Measurements from ENCODE around the gene SZRD1.
"Not testable (repeated sequence)": the region's sequence is repeated elsewhere in the genome, so short reads cannot be mapped to it uniquely, and the experiment has no call there.

The SZRD1 gene

DNA sequence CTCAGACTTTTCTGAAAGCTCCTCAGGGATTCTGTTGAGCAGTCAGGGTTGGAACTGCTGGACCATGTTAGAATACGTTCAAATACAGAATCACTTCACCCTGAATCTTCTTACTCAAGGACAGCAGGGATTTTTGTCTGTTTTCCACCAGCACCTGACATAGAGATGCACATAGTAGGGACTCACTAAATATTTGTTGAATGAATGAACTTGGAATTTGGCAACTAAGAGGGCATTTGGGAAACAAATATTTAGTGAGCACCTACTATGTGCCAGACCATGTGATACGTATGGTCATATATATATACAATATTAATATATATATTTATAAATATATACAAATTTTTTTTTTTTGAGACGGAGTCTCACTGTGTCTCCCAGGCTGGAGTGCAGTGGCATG, 10.2 kb upstream of the SZRD1 start:
- no peaks in the 10 kb centered on the region for H3K36me3 ChIP-seq (replicated peaks; ENCODE audit: low read depth, low read length)
- H3K9ac ChIP-seq (ENCODE audit: low read length), result no peak overlapping the region
- H3K79me2 ChIP-seq (ENCODE audit: low read length), result peaks cover 4% of the 10 kb centered on the region
- H3K27me3 ChIP-seq (ENCODE audit: low read depth, low read length), result no peaks in the 10 kb centered on the region
- no peaks in the 10 kb centered on the region for H3K9me3 ChIP-seq (ENCODE audit: insufficient read depth, low read length)
- no peak overlapping the region for H3K4me3 ChIP-seq (ENCODE audit: low read length)
- no peak overlapping the region for H2AFZ ChIP-seq (ENCODE audit: low read depth, low read length)
- H3K27ac ChIP-seq (ENCODE audit: low read length), result no peak overlapping the region
- TF ChIP-seq EZH2phosphoT487 (IDR thresholded peaks at IDR 0.05; ENCODE audit: low read depth), result no peak
- TF ChIP-seq, protein P1, sequence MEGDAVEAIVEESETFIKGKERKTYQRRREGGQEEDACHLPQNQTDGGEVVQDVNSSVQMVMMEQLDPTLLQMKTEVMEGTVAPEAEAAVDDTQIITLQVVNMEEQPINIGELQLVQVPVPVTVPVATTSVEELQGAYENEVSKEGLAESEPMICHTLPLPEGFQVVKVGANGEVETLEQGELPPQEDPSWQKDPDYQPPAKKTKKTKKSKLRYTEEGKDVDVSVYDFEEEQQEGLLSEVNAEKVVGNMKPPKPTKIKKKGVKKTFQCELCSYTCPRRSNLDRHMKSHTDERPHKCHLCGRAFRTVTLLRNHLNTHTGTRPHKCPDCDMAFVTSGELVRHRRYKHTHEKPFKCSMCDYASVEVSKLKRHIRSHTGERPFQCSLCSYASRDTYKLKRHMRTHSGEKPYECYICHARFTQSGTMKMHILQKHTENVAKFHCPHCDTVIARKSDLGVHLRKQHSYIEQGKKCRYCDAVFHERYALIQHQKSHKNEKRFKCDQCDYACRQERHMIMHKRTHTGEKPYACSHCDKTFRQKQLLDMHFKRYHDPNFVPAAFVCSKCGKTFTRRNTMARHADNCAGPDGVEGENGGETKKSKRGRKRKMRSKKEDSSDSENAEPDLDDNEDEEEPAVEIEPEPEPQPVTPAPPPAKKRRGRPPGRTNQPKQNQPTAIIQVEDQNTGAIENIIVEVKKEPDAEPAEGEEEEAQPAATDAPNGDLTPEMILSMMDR (IDR thresholded peaks at IDR 0.05; ENCODE audit: low read depth, low read length), result no peak
- H3K4me2 ChIP-seq (ENCODE audit: low read length), result no peak overlapping the region
- peaks cover 9% of the 10 kb centered on the region for H3K4me1 ChIP-seq (ENCODE audit: low read length)
- H4K20me1 ChIP-seq (ENCODE audit: insufficient read depth, low read length), result no peaks in the 10 kb centered on the region

DNA sequence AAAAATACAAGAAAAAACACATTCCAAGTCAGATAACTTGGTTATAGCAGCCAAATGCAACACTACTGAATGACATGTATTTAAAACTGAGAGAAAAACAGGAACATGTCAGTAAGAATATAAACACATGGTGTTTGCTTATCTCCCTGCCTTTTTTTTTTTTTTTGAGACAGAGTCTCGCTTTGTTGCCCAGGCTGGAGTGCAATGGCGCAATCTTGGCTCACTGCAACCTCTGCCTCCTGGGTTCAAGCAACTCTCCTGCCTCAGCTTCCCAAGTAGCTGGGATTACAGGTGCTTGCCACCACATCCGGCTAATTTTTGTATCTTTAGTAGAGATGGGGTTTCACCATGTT, 1.9 kb upstream of the SZRD1 start:
- H3K4me2 ChIP-seq (ENCODE audit: low read length); H3K9ac ChIP-seq (ENCODE audit: low read length); H3K36me3 ChIP-seq (replicated peaks; ENCODE audit: low read depth, low read length); H3K27ac ChIP-seq (ENCODE audit: low read length); H3K27me3 ChIP-seq (ENCODE audit: low read depth, low read length); H3K4me3 ChIP-seq (ENCODE audit: low read length); H3K9me3 ChIP-seq (ENCODE audit: insufficient read depth, low read length); H2AFZ ChIP-seq (ENCODE audit: low read depth, low read length): not testable (repeated sequence)
- Histone ChIP-seq H3K79me2 (ENCODE audit: low read length) (peaks cover 28% of the 10 kb centered on the region), H4K20me1 (ENCODE audit: insufficient read depth, low read length) (peaks cover 23% of the 10 kb centered on the region), H3K4me1 (ENCODE audit: low read length) (peaks cover 22% of the 10 kb centered on the region)

DNA sequence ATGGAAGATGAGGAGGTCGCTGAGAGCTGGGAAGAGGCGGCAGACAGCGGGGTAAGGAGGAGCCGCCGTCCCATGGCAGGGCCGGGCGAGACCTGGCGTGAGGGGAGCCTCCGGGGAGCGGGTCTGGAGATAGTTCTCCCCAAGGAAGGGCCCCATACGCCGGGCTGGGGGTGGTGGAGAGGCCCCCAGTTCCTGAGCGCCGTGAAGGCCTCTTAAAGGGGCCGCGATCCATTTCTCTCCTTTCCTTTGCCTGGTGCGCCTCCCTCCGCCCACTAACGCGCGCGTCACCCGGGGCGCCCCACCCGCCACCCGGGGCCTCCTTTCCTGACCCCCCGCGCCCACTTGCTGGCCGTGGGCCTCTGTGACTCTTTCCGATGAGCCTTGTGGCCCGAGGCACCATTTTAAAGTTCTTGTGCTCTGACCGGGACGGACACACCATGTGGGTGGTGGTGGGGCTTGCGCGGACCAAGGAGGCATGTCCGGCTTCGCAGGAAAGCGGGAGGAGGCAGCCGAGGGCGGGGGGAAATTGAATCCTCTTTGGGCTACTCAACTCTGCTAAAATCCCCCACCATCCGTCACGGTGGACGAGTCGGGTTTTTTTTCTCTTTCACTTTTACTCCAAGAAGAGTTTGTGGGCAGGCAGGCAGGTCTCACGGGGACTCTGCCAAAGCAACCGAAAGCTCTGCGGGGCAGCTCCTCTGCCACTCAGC, 371 bp downstream of the SZRD1 start:
- H3K4me1 ChIP-seq (ENCODE audit: low read length), result peaks cover 22% of the 10 kb centered on the region
- H3K79me2 ChIP-seq (ENCODE audit: low read length), result peaks cover 50% of the 10 kb centered on the region
- H3K9me3 ChIP-seq (ENCODE audit: insufficient read depth, low read length), result no peaks in the 10 kb centered on the region
- H3K4me2 ChIP-seq (ENCODE audit: low read length), result peak overlapping the region; percentile 81
- peak overlapping the region; percentile 93 for H3K4me3 ChIP-seq (ENCODE audit: low read length)
- no peaks in the 10 kb centered on the region for H3K27me3 ChIP-seq (ENCODE audit: low read depth, low read length)
- H2AFZ ChIP-seq (ENCODE audit: low read depth, low read length), result no peak overlapping the region; the same call in 1 of the 2 replicates
- TF ChIP-seq, protein P1 (IDR thresholded peaks at IDR 0.05; ENCODE audit: low read depth, low read length), result no peak
- TF ChIP-seq EZH2phosphoT487 (IDR thresholded peaks at IDR 0.05; ENCODE audit: low read depth), result no peak
- peak overlapping the region; percentile 92 for H3K9ac ChIP-seq (ENCODE audit: low read length)
- H4K20me1 ChIP-seq (ENCODE audit: insufficient read depth, low read length), result peaks cover 39% of the 10 kb centered on the region
- H3K36me3 ChIP-seq (replicated peaks; ENCODE audit: low read depth, low read length), result peaks cover 3% of the 10 kb centered on the region
- H3K27ac ChIP-seq (ENCODE audit: low read length), result peak overlapping the region; percentile 82

DNA sequence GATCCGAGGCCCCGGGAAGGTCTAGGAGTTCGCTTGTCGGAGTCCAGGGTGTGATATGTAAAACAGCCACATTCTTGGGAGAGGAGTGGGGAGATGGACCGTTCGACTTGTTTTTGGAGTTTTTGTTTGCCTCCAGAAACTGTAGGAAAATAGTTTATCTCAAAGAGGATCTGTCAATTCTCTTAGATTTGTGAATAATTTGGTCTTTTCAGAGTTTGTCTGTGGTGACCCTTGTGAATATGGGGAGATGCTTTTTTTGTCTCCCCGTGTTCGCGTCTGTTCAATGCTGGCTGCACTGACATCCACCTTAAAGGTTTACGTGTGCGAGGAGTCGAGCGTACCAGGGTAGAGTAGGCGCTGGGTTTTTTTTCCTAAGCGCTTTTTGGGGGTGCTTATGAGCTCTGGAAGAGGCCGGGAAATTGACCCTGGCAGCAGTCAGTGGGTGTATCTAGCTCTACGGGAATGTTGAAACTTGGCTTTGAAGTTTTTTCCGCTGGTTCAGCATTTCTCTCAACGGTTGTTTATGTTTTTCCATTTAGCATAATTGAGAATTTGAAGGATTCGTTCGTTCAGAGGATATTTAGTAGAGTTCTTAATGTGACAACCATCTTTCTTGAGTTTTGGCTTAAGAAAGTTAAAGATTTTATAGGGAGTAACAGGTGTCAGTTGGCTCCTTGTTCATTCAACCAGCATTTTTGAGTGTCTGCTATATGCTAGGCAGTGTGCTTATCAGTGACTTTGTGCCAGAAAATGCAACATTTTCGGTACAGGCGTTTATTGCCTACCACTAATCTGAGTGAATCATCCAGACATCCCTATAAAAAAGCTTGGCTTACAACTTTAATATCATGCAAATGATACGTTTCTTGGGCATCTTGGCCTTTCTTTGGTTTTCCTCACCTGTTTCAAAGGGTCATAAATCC, 1.2 kb downstream of the SZRD1 start:
- Histone ChIP-seq H3K27ac (ENCODE audit: low read length) (peak overlapping the region; percentile 82), H3K9me3 (ENCODE audit: insufficient read depth, low read length) (no peaks in the 10 kb centered on the region), H3K9ac (ENCODE audit: low read length) (peak overlapping the region; percentile 92), H3K36me3 (replicated peaks; ENCODE audit: low read depth, low read length) (peaks cover 7% of the 10 kb centered on the region), H4K20me1 (ENCODE audit: insufficient read depth, low read length) (peaks cover 45% of the 10 kb centered on the region), H2AFZ (ENCODE audit: low read depth, low read length) (no peak overlapping the region), H3K4me1 (ENCODE audit: low read length) (peaks cover 14% of the 10 kb centered on the region), H3K4me2 (ENCODE audit: low read length) (peak overlapping the region; percentile 81), H3K4me3 (ENCODE audit: low read length) (peak overlapping the region; percentile 93), H3K79me2 (ENCODE audit: low read length) (peaks cover 57% of the 10 kb centered on the region), H3K27me3 (ENCODE audit: low read depth, low read length) (no peaks in the 10 kb centered on the region)
- TF ChIP-seq EZH2phosphoT487 (IDR thresholded peaks at IDR 0.05; ENCODE audit: low read depth), result no peak
- TF ChIP-seq, protein P1 (IDR thresholded peaks at IDR 0.05; ENCODE audit: low read depth, low read length), result no peak

Data from OCI-LY3 (cell line).